HG03103 (cell line): ENCODE results near the gene LRRC66.

Experiments used
- ATAC-seq: cut with Tn5 transposase; IDR thresholded peaks from one replicate; pipeline ENCODE4 v1.9.1; 2021; ENCODE audit warnings: low read depth; ENCODE audit not compliant: unreplicated experiment

The LRRC66 gene

GRCh38 chr4:52015366-52015765, 4.8 kb downstream of the LRRC66 start:
- no peak for ATAC-seq

- no peak for ATAC-seq
Measured at GRCh38 chr4:52014903-52015302, 5.3 kb downstream of the LRRC66 start.

- no peak for ATAC-seq
Measured at GRCh38 chr4:52012651-52013050, 7.5 kb downstream of the LRRC66 start.

- ATAC-seq, result no peak
Measured at GRCh38 chr4:52010986-52011385, 9.2 kb downstream of the LRRC66 start.

- ATAC-seq, result no peak
Measured at GRCh38 chr4:52006887-52007286, 13.3 kb downstream of the LRRC66 start.

DNA sequence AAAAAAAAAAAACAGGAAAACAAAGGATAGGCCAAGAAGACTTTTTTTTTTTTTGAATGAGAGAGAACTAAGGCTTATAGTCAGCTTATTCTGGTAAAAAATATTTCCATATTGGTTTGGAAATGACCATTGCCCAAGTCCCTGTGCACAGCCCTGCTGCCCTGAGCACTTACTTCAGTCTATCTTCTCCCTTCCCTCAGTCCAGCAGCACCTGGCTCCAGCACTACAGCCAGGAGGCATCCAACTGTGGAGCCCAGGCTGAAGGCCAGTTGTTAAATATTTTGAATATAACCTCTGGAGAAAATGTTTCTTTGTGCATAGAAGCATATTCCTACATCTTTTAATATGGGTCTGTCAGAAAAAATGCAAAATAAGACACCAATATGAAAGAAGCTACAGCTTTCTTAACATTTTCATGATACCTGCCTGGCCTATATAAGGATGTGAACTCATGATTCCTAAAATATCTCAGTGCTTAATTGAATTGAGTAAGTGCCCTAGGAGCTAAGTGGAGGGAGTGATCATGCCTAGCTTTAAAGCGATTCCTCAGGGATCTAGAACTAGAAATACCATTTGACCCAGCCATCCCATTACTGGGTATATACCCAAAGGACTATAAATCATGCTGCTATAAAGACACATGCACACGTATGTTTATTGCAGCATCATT, 14.4 kb downstream of the LRRC66 start:
- no peak for ATAC-seq

DNA sequence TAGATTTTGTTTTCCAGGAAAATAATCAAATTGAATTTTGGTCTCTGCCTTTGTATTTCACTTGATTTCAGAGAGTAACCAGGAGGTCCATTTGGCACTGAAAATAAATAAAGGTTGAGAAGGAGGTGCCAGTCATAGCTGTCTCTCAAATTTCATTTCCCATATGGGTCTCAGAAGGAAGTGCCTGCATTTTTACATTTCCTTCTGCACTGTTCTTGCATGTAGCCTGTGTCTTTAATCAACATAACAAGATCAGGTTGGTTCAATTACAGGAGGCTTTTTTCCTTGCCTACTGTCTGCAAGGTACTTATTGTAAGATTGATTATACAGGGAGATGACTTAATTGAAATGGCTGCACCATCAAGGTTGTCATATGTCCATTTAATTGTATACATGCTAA, 15.7 kb downstream of the LRRC66 start:
- ATAC-seq, result no peak

- no peak for ATAC-seq
Measured at GRCh38 chr4:52001616-52002015, 18.5 kb downstream of the LRRC66 start.

GRCh38 chr4:51999250-51999649, 20.9 kb downstream of the LRRC66 start:
- ATAC-seq, result no peak

DNA sequence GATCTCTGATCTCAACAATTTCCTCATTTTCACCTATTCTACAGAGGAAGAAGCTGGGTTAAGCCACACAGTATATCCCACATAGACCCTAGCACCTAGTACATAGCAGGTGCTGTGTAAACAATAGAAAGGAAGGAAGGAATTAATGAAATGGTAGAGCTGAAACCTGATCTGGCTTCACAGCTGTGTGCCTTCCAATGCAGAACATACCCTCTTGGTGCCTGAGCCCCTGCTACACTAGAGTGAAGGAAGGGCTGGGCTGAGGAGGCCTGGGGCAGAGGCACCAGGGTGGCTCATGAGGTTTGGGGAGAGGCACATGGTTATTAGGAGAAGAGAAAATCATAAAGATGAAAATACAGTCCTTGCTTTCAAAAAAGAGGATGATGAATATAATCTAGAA, 21.3 kb downstream of the LRRC66 start:
- no peak for ATAC-seq

- ATAC-seq, result no peak
Measured at GRCh38 chr4:51997647-51998046, 22.5 kb downstream of the LRRC66 start.

DNA sequence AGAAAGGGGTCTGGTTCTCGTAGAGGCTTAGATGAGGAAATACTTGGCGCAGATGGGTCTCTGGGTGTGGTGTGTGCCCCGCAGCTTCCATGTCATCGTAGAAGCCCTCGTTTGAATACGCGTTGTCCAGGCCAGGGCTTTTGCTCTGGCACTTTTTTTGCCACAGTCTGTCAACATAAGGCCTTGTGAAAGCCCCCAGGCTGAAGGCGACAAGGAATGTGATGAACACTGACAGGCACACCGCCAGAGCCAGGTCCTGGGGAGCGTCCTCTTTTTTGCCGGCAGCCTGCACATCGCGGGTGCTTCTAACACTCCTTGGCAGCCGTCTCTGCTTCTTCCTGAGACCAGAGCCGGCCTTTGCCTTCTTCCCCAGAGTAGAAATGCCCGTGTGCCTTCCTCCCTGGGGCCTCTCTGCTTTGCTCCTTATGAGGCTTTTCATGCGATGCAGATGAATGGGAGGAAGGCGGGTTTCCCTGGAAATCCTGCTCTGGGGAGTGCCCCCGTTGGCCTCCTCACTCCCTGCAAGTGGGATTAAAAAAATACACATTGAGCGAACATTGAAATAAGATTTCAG, 24.4 kb downstream of the LRRC66 start:
- ATAC-seq, result no peak

- no peak for ATAC-seq
Measured at GRCh38 chr4:51965862-51966261, 54.3 kb downstream of the LRRC66 start.

DNA sequence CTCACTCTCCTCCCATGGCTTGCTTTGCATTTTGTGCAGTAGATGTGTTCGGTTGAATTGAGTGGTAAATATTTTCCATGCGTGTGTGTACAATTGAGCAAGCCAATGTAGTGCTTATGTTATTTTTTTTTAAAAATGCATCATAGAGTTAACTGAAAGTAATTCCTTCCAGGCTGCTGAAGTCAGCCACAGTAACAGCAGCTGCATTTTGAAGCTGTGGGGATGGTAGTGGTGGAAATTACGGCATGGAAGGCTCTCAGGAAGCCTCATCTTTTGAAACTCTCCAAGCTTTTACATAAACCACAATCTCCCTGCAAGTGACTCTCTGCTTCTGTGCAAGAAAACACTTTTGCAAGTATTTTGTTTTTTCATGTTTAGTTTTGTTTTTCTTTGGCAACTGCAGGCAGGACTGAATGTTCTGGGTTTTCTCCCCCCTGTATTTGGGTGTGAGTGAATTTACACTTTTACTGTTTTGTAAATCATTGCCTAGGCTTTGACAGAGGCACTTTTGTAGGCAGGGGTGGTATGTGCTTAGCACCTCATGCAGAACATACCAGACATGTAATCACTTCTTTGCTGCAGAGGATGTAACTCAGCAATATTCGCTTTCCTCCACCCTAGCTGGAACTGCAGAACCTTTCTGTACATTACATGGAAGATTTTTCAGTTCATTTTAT, 56.2 kb downstream of the LRRC66 start:
- ATAC-seq, result no peak

DNA sequence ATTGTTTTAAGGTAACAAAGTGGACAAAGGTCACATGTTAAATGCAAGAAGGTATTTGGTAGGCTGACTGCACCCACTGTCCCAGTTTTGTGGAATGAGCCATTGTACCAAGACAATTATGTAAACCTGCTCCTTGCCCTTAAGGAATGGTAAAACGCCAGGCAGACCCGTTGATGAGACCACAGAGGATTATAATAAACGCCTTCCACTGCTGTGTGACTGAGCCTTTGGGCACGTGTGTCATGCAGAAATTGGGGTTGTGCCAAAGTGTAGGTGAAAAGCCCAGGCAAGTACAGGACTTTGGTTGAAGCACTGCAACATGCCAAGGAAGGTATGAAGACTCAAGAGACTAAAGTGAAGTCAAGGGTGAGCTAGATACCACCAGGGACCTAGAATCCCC, 59.7 kb downstream of the LRRC66 start:
- no peak for ATAC-seq

- no peak for ATAC-seq
Measured at GRCh38 chr4:51958199-51958968, 61.8 kb downstream of the LRRC66 start.
